K562 (cell line): Measurements from ENCODE around the gene WWOX. TPM values are rescaled to one million over a fixed set of nuclear protein-coding genes. Genes with fewer than 3 reads are reported as not detected.

Experiments
- ATAC-seq: fragments of 200-7000 bp; cut with Tn5 transposase; 3 replicates; pipeline ENCODE4 v1.9.1; 2020; ENCODE audit warnings: moderate library complexity
- BruUV-seq: library from RNA; stranded (reverse); fragments of 400-500 nt; replicated peaks from 2 replicates; lab custom pipeline; 2021; lab: Mats Ljungman, UMichigan
- CTCF ChIA-PET: fragments of 300-600 bp; formaldehyde crosslinking; extraction: SDS; loops from one replicate; lab custom pipeline; 2021; ENCODE audit warnings: low intra/inter-chr PET ratio; lab: Yijun Ruan, JAX
- POLR2A ChIA-PET: fragments of 300-600, 350-650 bp; sonication (Branson Sonifier 250); formaldehyde crosslinking; extraction: SDS; loops from one replicate; lab custom pipeline; 2021; ENCODE audit warnings: antibody characterized with exemption, inconsistent platforms; lab: Yijun Ruan, JAX
- DNase-seq, 4 experiments: peaks; one replicate each; pipeline versions ENCODE4 v3.0.0 to v3.0.0-alpha.2; 2011 to 2018; ENCODE audit warnings: low spot score in 3 of 4, mixed read lengths in 3 of 4; ENCODE audit errors: extremely low read depth in 1 of 4
- FAIRE-seq: peaks from 2 replicates; lab custom pipeline; 2011; peaks lifted over from hg19 to GRCh38; lab: Jason Lieb, UNC
- H2AFZ ChIP-seq: 2 replicates; pipeline ENCODE4 v1.6.0; 2011; ENCODE audit warnings: low read depth, low read length, control low read depth, inconsistent platforms
- H3K27ac ChIP-seq: fragments of 200-600 bp; 3 replicates; pipeline ENCODE4 v1.8.0; 2011; ENCODE audit warnings: low read depth, mild to moderate bottlenecking, control low read depth, inconsistent platforms, low read length, moderate library complexity, mixed read lengths; ENCODE audit errors: extremely low read depth
- H3K27me3 ChIP-seq, 2 experiments: fragments of 300-600 bp in 1 of 2; 2 replicates in 1 of 2; 3 replicates in 1 of 2; pipeline versions ENCODE4 v1.6.0 to v1.8.0; 2011; ENCODE audit warnings: inconsistent platforms in 2 of 2, low read length in 2 of 2, mild to moderate bottlenecking in 1 of 2, mixed read lengths in 1 of 2, moderate library complexity in 1 of 2; ENCODE audit not compliant: control insufficient read depth in 2 of 2, insufficient read depth in 2 of 2
- H3K36me3 ChIP-seq: fragments of 300-600 bp; 3 replicates; pipeline ENCODE4 v1.8.0; 2011; ENCODE audit warnings: mild to moderate bottlenecking, low read length, inconsistent platforms; ENCODE audit not compliant: control insufficient read depth, insufficient read depth
- H3K4me1 ChIP-seq, 2 experiments: fragments of 200-600 bp in 1 of 2; replicated peaks in 1 of 2; 2 replicates in 1 of 2; 3 replicates in 1 of 2; pipeline versions ENCODE4 v1.5.1 to v1.8.0; 2011; ENCODE audit warnings: inconsistent platforms in 2 of 2, low read length in 2 of 2, mild to moderate bottlenecking in 1 of 2, mixed read lengths in 1 of 2, moderate library complexity in 1 of 2; ENCODE audit not compliant: control insufficient read depth in 2 of 2, insufficient read depth in 2 of 2
- H3K4me2 ChIP-seq: 2 replicates; pipeline ENCODE4 v1.6.1; 2011; ENCODE audit warnings: low read length, control low read depth, inconsistent platforms, mixed read lengths; ENCODE audit not compliant: insufficient read depth
- H3K4me3 ChIP-seq: fragments of 200-600 bp; sonication (generic), shearing (Covaris generic); 2 replicates; pipeline ENCODE4 v1.5.1; 2016; ENCODE audit warnings: control low read depth, inconsistent platforms
- H3K79me2 ChIP-seq: fragments of 200-600 bp; 3 replicates; pipeline ENCODE4 v1.8.0; 2011; ENCODE audit warnings: low read length, inconsistent platforms; ENCODE audit not compliant: control insufficient read depth, insufficient read depth
- H3K9ac ChIP-seq, 2 experiments: 2 replicates each; pipeline versions ENCODE4 v1.6.0 to v1.6.1; 2011; ENCODE audit warnings: low read depth in 2 of 2, low read length in 2 of 2, control low read depth in 1 of 2, inconsistent platforms in 1 of 2, mild to moderate bottlenecking in 1 of 2, mixed read lengths in 1 of 2; ENCODE audit not compliant: insufficient read depth in 1 of 2
- H3K9me1 ChIP-seq: one replicate; pipeline ENCODE4 v1.6.0; 2011; ENCODE audit warnings: inconsistent platforms, mild to moderate bottlenecking, low read length, moderate library complexity; ENCODE audit not compliant: control insufficient read depth, insufficient read depth
- H3K9me3 ChIP-seq: replicated peaks from 2 replicates; pipeline ENCODE4 v1.5.1; 2011; ENCODE audit warnings: low read depth, low read length, inconsistent platforms; ENCODE audit not compliant: control insufficient read depth, insufficient read depth
- H4K20me1 ChIP-seq: replicated peaks from 2 replicates; pipeline ENCODE4 v1.6.1; 2011; ENCODE audit warnings: low read length, inconsistent platforms, mixed read lengths; ENCODE audit not compliant: control insufficient read depth, insufficient read depth
- BDP1 ChIP-seq: IDR thresholded peaks from 3 replicates; pipeline ENCODE4 v1.6.1; 2011; ENCODE audit not compliant: insufficient read length, insufficient read depth
- ETV1 ChIP-seq: fragments of 450-650 bp; conservative IDR thresholded peaks from 2 replicates; pipeline ENCODE4 v1.6.1; 2016; ENCODE audit warnings: missing genetic modification characterization, control low read depth, low read depth, missing compliant biosample characterization
- GATAD2A ChIP-seq: fragments of 450-650 bp; IDR thresholded peaks from 2 replicates; pipeline ENCODE4 v1.6.1; 2017
- HDAC1 ChIP-seq, 2 experiments: fragments of 450-650 bp; IDR thresholded peaks; 2 replicates each; pipeline ENCODE4 v1.6.1; 2016 to 2017; ENCODE audit warnings: inconsistent platforms in 1 of 2, mild to moderate bottlenecking in 1 of 2, moderate library complexity in 1 of 2
- KDM2B ChIP-seq: fragments of 250-450 bp; sonication (Bioruptor Pico); IDR thresholded peaks from 2 replicates; pipeline ENCODE4 v1.8.0; 2021; ENCODE audit warnings: mild to moderate bottlenecking, moderate library complexity
- MCM7 ChIP-seq, 2 experiments: fragments of 450-650 bp; IDR thresholded peaks; 2 replicates each; pipeline ENCODE4 v1.6.1; 2016 to 2018
- PHTF2 ChIP-seq: fragments of 250-450 bp; sonication (Bioruptor Pico); IDR thresholded peaks from 2 replicates; pipeline ENCODE4 v1.5.0; 2021; ENCODE audit warnings: mild to moderate bottlenecking
- STAT5B ChIP-seq: fragments of 250-450 bp; sonication (Bioruptor Pico); IDR thresholded peaks from 2 replicates; pipeline ENCODE4 v1.8.0; 2021; ENCODE audit warnings: mild to moderate bottlenecking, inconsistent platforms
- XRCC4 ChIP-seq: IDR thresholded peaks from one replicate; pipeline ENCODE4 v1.6.1; 2011; ENCODE audit not compliant: insufficient read depth, insufficient read length; ENCODE audit errors: extremely low read depth
- ZNF444 ChIP-seq: fragments of 250-450 bp; sonication (Bioruptor Pico); IDR thresholded peaks from 2 replicates; pipeline ENCODE4 v1.4.0; 2020; ENCODE audit warnings: mild to moderate bottlenecking, moderate library complexity
- WGBS: fragments of 100-300 bp; shearing (Covaris generic); methylation state at CpG from one replicate; pipeline ENCODE4 v1.1.6; 2016; ENCODE audit warnings: low coverage, mixed read lengths; ENCODE audit not compliant: insufficient coverage; ENCODE audit errors: missing lambda C conversion rate; 5-methylcytosine and 5-hydroxymethylcytosine counted together
- in situ Hi-C: fragments of 300-500 bp; cut with MboI; formaldehyde crosslinking; loops from 4 replicates; pipeline ENCODE4 v1.15.0; 2018; ENCODE audit warnings: inconsistent platforms, mixed read lengths
- intact Hi-C: fragments of 100-400 bp; cut with micrococcal nuclease; formaldehyde crosslinking; loops from 2 replicates; pipeline ENCODE4 v1.14.2; 2022
- polyA plus RNA-seq, 8 experiments: library from polyadenylated mRNA; depleted of rRNA in 4 of 8; stranded (reverse) in 5 of 8; unstranded in 3 of 8; fragments of >200 nt; fragmentation: Nextera tagmentation in 2 of 8; fragmentation: Illumina TruSeq in 1 of 8; extraction: Ambion mirVana in 2 of 8; extraction: Trizol in 1 of 8; gene quantifications; 2 replicates each; pipeline versions ENCODE4 v1.2.1 to v1.2.3, GENCODE V29; 2011 to 2014; ENCODE audit warnings: inconsistent platforms in 1 of 8, missing spikeins in 1 of 8
- total RNA-seq, 7 experiments: library from RNA; depleted of rRNA in 6 of 7; stranded (reverse); fragments of >200 nt in 6 of 7; fragmentation: Illumina TruSeq in 2 of 7; extraction: Trizol in 2 of 7; gene quantifications; 2 replicates each; pipeline versions ENCODE4 v1.2.1 to v1.2.3, GENCODE V29; 2011 to 2021; ENCODE audit warnings: low replicate concordance in 1 of 7
- TF ChIP-seq, protein P1 (sequence below): fragments of 250-450 bp; sonication (Bioruptor Pico); IDR thresholded peaks from 2 replicates; pipeline ENCODE4 v1.4.0; 2020; ENCODE audit warnings: mild to moderate bottlenecking, moderate library complexity
- TF ChIP-seq, protein P2 (sequence below), 2 experiments: fragments of 450-650 bp in 1 of 2; IDR thresholded peaks; 2 replicates each; pipeline ENCODE4 v1.6.1; 2011 to 2017; ENCODE audit warnings: low read depth in 2 of 2, antibody characterized with exemption in 1 of 2, borderline replicate concordance in 1 of 2, low read length in 1 of 2, mild to moderate bottlenecking in 1 of 2, mixed read lengths in 1 of 2; ENCODE audit not compliant: control insufficient read depth in 1 of 2

WWOX gene
- total and polyA plus RNA-seq, 9 of the 15 experiments (the other 6 are each of a cell fraction or from before 2014, with no cell fraction given), result 1.6 to 22.7 (median 8.1) TPM

DNA sequence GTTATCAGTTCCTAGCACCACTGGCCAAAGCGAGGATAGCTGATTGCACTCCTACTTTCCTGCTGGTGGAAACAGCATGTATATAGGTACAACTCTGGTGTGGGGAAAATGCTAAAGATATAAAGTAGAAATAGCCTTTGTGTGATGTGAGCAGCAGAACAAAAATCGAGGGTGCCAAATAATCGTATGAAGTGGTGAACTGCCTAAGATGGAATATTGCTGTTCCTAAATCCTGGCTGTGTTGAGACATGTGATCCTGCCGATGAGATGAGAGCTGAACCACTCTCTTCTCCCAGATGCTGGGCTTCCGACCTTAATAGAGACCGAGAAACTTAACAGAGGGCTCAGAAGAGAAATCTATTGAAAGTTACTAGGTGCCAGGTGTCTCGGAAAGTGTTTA is 117.8 kb downstream of the WWOX start:
- Histone ChIP-seq H3K9me1 (no peaks in the 10 kb centered on the region), H3K27me3 (peaks cover 0 to 9% of the 10 kb centered on the region in 2 experiments; a peak in 4 of 5 replicates), H3K9ac (no peak overlapping the region), H3K9me3 (no peaks in the 10 kb centered on the region), H3K36me3 (no peaks in the 10 kb centered on the region), H3K79me2 (no peaks in the 10 kb centered on the region), H3K4me1 (no peaks in the 10 kb centered on the region), H3K4me3 (no peak overlapping the region), H4K20me1 (no peaks in the 10 kb centered on the region), H3K4me2 (no peak overlapping the region), H2AFZ (no peak overlapping the region), H3K27ac (no peak overlapping the region)
- ATAC-seq, result no peak
- intact Hi-C loops (no loop called here), in situ Hi-C loops (no loop called here)
- WGBS, result 3% methylated on average over 7 of the region's 7 CpGs
- TF ChIP-seq STAT5B (CRISPR knock-in tag) (no peak), GATAD2A (no peak), HDAC1 (IDR thresholded peaks at IDR 0.05) (no peak), XRCC4 (no peak), ETV1 (no peak)
- CTCF ChIA-PET, result no interaction called here
- POLR2A ChIA-PET, result interaction anchor here (0.8 kb wide), 1 partner anchor 12 kb away, joined by 3 read pairs; no protein-coding TSS in a partner anchor
- no TSS peak for BruUV-seq
- DNase-seq, result no peak
- no peak for FAIRE-seq

DNA sequence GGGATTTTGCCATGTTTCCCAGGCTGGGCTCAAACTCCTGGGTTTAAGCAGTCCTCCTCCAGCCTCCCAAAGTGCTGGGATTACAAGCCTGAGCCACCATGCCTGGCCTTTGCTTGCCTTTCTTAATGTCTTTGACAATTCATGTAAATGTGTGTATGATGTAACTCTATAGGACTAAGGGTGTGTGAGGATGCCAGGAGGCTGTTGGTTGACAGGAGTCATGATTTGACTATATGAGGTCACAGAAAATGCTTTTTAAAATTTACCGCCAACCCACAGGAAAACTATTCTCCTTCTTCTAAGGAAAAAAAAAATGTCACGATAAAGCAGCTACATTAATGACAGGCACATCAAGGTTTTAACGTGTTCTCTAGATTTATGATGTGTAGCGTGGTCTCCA is 118.8 kb downstream of the WWOX start:
- no peaks in the 10 kb centered on the region for H3K36me3 ChIP-seq
- no peak for DNase-seq
- H3K9me3 ChIP-seq, result no peaks in the 10 kb centered on the region
- no peak overlapping the region for H3K4me2 ChIP-seq
- intact Hi-C loops (no loop called here), in situ Hi-C loops (no loop called here)
- CTCF ChIA-PET, result no interaction called here
- no peak for FAIRE-seq
- no peaks in the 10 kb centered on the region for H4K20me1 ChIP-seq
- H3K27me3 ChIP-seq, result peaks cover 0 to 9% of the 10 kb centered on the region in 2 experiments; a peak in 4 of 5 replicates
- no peaks in the 10 kb centered on the region for H3K79me2 ChIP-seq
- H3K4me3 ChIP-seq, result no peak overlapping the region
- H3K4me1 ChIP-seq, result no peaks in the 10 kb centered on the region
- WGBS, result 5% methylated on average over 4 of the region's 4 CpGs
- H3K27ac ChIP-seq, result no peak overlapping the region
- no TSS peak for BruUV-seq
- no peak for TF ChIP-seq ZNF444 (CRISPR knock-in tag)
- TF ChIP-seq MCM7 (IDR thresholded peaks at IDR 0.05), result no peak
- TF ChIP-seq, protein P1, sequence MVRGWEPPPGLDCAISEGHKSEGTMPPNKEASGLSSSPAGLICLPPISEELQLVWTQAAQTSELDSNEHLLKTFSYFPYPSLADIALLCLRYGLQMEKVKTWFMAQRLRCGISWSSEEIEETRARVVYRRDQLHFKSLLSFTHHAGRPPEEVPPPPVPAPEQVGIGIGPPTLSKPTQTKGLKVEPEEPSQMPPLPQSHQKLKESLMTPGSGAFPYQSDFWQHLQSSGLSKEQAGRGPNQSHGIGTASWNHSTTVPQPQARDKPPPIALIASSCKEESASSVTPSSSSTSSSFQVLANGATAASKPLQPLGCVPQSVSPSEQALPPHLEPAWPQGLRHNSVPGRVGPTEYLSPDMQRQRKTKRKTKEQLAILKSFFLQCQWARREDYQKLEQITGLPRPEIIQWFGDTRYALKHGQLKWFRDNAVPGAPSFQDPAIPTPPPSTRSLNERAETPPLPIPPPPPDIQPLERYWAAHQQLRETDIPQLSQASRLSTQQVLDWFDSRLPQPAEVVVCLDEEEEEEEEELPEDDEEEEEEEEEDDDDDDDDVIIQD (CRISPR knock-in tag), result no peak
- TF ChIP-seq PHTF2 (CRISPR knock-in tag), result no peak
- TF ChIP-seq, protein P2, sequence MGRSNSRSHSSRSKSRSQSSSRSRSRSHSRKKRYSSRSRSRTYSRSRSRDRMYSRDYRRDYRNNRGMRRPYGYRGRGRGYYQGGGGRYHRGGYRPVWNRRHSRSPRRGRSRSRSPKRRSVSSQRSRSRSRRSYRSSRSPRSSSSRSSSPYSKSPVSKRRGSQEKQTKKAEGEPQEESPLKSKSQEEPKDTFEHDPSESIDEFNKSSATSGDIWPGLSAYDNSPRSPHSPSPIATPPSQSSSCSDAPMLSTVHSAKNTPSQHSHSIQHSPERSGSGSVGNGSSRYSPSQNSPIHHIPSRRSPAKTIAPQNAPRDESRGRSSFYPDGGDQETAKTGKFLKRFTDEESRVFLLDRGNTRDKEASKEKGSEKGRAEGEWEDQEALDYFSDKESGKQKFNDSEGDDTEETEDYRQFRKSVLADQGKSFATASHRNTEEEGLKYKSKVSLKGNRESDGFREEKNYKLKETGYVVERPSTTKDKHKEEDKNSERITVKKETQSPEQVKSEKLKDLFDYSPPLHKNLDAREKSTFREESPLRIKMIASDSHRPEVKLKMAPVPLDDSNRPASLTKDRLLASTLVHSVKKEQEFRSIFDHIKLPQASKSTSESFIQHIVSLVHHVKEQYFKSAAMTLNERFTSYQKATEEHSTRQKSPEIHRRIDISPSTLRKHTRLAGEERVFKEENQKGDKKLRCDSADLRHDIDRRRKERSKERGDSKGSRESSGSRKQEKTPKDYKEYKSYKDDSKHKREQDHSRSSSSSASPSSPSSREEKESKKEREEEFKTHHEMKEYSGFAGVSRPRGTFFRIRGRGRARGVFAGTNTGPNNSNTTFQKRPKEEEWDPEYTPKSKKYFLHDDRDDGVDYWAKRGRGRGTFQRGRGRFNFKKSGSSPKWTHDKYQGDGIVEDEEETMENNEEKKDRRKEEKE (IDR thresholded peaks at IDR 0.05; ENCODE audit: borderline replicate concordance in 1 of 2, control insufficient read depth in 1 of 2, low read depth in 2 of 2, low read length in 1 of 2), result no peak
- TF ChIP-seq BDP1, result no peak
- TF ChIP-seq KDM2B (CRISPR knock-in tag), result no peak
- H2AFZ ChIP-seq, result no peak overlapping the region
- ATAC-seq, result no peak
- POLR2A ChIA-PET, result no interaction called here
- no peaks in the 10 kb centered on the region for H3K9me1 ChIP-seq
- no peak overlapping the region for H3K9ac ChIP-seq
